ENCODE results near the gene RHOH. TPM values are rescaled to one million over a fixed set of nuclear protein-coding genes. Genes with fewer than 3 reads are reported as not detected.

Gene RHOH
- total and polyA plus RNA-seq, 2 of the 13 experiments (the other 11 are each of a cell fraction or from before 2014, with no cell fraction given) = 0.57 TPM; not detected in 1

- H3K9me3 ChIP-seq (ENCODE audit: low read length) = peaks cover 14% of the 10 kb centered on the region
- no peak for FAIRE-seq
- ChIA-PET POLR2A (no interaction called here), CTCF (ENCODE audit: low intra/inter-chr PET ratio, low total read pairs) (no interaction called here)
- no peak overlapping the region for H2AFZ ChIP-seq (ENCODE audit: low read length)
- H3K4me2 ChIP-seq (ENCODE audit: low read depth, low read length) = no peak overlapping the region
- peaks cover 45% of the 10 kb centered on the region for H3K4me1 ChIP-seq (ENCODE audit: insufficient read depth, low read length)
- no peak overlapping the region for H3K4me3 ChIP-seq (replicated peaks in 1 of 3; ENCODE audit: insufficient read depth in 1 of 3, low read depth in 2 of 3, low read length in 3 of 3)
- no peak overlapping the region for H3K9ac ChIP-seq (ENCODE audit: insufficient read depth, low read depth, low read length)
- no peak for ATAC-seq
- intact Hi-C loops (cut with micrococcal nuclease; ENCODE audit: unreplicated experiment) = no loop called here
- H3K27me3 ChIP-seq (ENCODE audit: control insufficient read depth in 1 of 2, insufficient read depth in 2 of 2, low read length in 2 of 2) = no peaks in the 10 kb centered on the region; a peak in 1 of 5 replicates
- DNase-seq (ENCODE audit: low spot score) = no peak
- H3K79me2 ChIP-seq (ENCODE audit: insufficient read depth, low read length) = no peaks in the 10 kb centered on the region
- H3K36me3 ChIP-seq (replicated peaks in 1 of 2; ENCODE audit: control insufficient read depth in 1 of 2, insufficient read depth in 2 of 2, low read length in 2 of 2) = no peaks in the 10 kb centered on the region
- H3K27ac ChIP-seq (ENCODE audit: extremely low read length, insufficient read depth, low read length) = no peak overlapping the region
- in situ Hi-C loops (cut with HindIII; ENCODE audit: extremely low pct_ligation_motif_present, low pct_unique_long_range_greater_than_20kb) = no loop called here
- no TSS peak for BruUV-seq (replicated peaks)
- no peaks in the 10 kb centered on the region for H4K20me1 ChIP-seq (ENCODE audit: insufficient read depth, low read length)
- 45% methylated on average over 6 of the region's 8 CpGs for WGBS (ENCODE audit: low lambda C conversion rate)
- no peak for TF ChIP-seq MEIS2 (CRISPR knock-in tag; IDR thresholded peaks at IDR 0.05)
- no peak for TF ChIP-seq ZNF18 (CRISPR knock-in tag; IDR thresholded peaks at IDR 0.05; ENCODE audit: insufficient replicate concordance)
- no peak for TF ChIP-seq KDM3A (CRISPR knock-in tag; IDR thresholded peaks at IDR 0.05; ENCODE audit: low read depth)
- TF ChIP-seq SRSF9 (IDR thresholded peaks at IDR 0.05; ENCODE audit: borderline replicate concordance, insufficient read depth, low read depth, low read length, poor library complexity, severe bottlenecking) = no peak
- TF ChIP-seq ZHX1 (CRISPR knock-in tag; IDR thresholded peaks at IDR 0.05; ENCODE audit: low read depth) = no peak
- TF ChIP-seq TFDP2 (CRISPR knock-in tag; IDR thresholded peaks at IDR 0.05) = no peak
- TF ChIP-seq ZNF672 (CRISPR knock-in tag; IDR thresholded peaks at IDR 0.05) = no peak
- no peak for TF ChIP-seq FOXK2 (IDR thresholded peaks at IDR 0.05)
- no peak for TF ChIP-seq YEATS2 (CRISPR knock-in tag; IDR thresholded peaks at IDR 0.05; ENCODE audit: borderline replicate concordance)
- no peak for TF ChIP-seq ZNF503 (CRISPR knock-in tag; IDR thresholded peaks at IDR 0.05)
- no peak for TF ChIP-seq SP2 (CRISPR knock-in tag; IDR thresholded peaks at IDR 0.05)
- no peak for TF ChIP-seq ZNF768 (CRISPR knock-in tag; IDR thresholded peaks at IDR 0.05)
- TF ChIP-seq DNMT1 (CRISPR knock-in tag; IDR thresholded peaks at IDR 0.05) = no peak
- no peak for TF ChIP-seq ZNF34 (CRISPR knock-in tag; IDR thresholded peaks at IDR 0.05; ENCODE audit: borderline replicate concordance)
Measured at GRCh38 chr4:40258627-40259026, 61.8 kb downstream of the RHOH start.

Data from HepG2 (cell line).